Dedifferentiated amniotic fluid mesenchymal stem cell (primary cell): ENCODE data around the gene RHO.
A peak's percentile ranks its signal among the peaks of the same experiment; 100 is the strongest.

Source experiments
- DNase-seq: peaks from one replicate; pipeline ENCODE4 v3.0.0-alpha.2; 2016; ENCODE audit errors: extremely low spot score

Gene RHO

GRCh38 chr3:129519896-129520715 lies 8.3 kb upstream of the RHO start:
- DNase-seq = no peak

GRCh38 chr3:129520960-129521359 lies 7.5 kb upstream of the RHO start:
- DNase-seq = no peak

GRCh38 chr3:129521611-129522010 lies 6.8 kb upstream of the RHO start:
- no peak for DNase-seq

DNA sequence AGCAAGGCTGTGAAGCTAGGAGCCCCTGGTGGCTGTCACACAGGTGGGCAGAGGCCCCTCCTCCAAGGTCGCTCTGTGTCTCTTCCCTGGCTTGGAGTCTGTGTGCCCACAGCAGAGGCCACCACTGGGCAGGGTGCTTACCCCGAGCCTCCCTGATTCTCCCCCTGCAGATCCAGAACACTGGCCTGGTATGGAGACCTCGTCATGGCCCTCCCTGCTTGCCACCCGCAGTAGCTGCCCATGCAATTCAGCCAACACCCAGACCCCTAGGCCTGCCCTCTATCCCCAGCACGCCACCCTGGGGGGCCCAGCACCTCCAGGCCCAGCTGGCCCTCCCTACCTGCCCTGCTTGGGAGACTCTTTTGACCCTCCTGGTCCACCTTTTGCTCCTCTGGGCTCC lies 5.5 kb upstream of the RHO start:
- DNase-seq = no peak

DNA sequence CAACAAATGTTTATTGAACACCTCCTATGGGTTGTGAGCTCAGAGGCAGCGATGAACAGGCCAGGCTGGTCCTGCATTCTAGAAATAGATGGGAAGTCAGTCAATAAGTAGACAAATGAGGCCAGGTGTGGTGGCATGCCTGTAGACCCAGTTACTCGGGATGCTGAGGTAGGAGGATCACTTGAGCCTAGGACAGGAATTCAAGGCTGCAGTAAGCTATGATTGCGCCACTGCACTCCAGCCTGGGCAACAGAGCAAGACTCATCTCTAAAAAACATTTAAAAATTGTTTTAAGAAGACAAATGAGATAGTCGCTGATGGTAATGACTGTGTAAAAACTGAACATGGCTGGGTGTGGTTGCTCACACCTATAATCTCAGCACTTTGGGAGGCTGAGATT lies 4.4 kb upstream of the RHO start:
- no peak for DNase-seq

DNA sequence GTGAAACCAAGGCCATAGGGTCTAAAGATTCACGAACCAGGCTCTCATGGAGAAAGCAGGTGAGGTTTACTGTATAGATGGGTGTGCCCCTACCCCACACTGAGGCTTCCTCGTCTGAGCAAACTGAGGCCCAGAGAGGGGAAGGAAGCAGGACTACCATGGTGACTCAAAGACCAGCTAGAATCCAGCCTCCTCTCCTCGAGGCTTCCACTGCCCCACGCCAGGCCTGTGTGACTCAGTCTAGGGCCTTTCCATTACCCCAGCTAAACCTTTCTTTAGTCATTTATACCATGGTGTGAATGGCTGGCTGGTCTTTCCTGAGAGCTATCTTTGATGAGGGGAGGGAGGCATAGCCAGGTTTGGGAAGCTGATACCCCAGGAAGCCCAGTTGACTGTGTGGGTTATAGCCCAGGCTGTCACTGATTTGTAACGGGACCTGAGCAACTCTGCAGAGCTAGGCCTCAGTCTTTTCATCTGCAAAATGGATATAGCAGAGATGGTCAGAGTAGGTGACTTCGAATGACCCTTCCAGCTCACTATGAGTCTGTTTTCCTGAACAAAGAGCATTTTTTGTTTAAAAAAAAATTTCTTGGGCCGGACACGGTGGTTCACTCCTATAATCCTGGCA lies 3.0 kb upstream of the RHO start:
- peak; percentile 20 for DNase-seq

- no peak for DNase-seq
Observed at GRCh38 chr3:129526121-129526900, 2.1 kb upstream of the RHO start.

GRCh38 chr3:129527262-129527661 lies 1.2 kb upstream of the RHO start:
- no peak for DNase-seq

- DNase-seq = no peak
Observed at GRCh38 chr3:129529436-129530210, 1.2 kb downstream of the RHO start.

DNA sequence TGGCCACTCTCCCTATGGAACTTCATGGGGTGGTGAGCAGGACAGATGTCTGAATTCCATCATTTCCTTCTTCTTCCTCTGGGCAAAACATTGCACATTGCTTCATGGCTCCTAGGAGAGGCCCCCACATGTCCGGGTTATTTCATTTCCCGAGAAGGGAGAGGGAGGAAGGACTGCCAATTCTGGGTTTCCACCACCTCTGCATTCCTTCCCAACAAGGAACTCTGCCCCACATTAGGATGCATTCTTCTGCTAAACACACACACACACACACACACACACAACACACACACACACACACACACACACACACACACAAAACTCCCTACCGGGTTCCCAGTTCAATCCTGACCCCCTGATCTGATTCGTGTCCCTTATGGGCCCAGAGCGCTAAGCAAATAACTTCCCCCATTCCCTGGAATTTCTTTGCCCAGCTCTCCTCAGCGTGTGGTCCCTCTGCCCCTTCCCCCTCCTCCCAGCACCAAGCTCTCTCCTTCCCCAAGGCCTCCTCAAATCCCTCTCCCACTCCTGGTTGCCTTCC lies 1.9 kb downstream of the RHO start:
- DNase-seq = peak; percentile 17

GRCh38 chr3:129530821-129531220 lies 2.4 kb downstream of the RHO start:
- no peak for DNase-seq

DNA sequence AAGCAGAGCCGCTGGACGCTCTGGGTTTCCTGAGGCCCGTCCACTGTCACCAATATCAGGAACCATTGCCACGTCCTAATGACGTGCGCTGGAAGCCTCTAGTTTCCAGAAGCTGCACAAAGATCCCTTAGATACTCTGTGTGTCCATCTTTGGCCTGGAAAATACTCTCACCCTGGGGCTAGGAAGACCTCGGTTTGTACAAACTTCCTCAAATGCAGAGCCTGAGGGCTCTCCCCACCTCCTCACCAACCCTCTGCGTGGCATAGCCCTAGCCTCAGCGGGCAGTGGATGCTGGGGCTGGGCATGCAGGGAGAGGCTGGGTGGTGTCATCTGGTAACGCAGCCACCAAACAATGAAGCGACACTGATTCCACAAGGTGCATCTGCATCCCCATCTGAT lies 3.3 kb downstream of the RHO start:
- DNase-seq = no peak

DNA sequence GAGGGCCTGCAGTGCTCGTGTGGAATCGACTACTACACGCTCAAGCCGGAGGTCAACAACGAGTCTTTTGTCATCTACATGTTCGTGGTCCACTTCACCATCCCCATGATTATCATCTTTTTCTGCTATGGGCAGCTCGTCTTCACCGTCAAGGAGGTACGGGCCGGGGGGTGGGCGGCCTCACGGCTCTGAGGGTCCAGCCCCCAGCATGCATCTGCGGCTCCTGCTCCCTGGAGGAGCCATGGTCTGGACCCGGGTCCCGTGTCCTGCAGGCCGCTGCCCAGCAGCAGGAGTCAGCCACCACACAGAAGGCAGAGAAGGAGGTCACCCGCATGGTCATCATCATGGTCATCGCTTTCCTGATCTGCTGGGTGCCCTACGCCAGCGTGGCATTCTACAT lies 3.8 kb downstream of the RHO start:
- DNase-seq = no peak

- no peak for DNase-seq
Observed at GRCh38 chr3:129533406-129533805, 5.0 kb downstream of the RHO start.

DNA sequence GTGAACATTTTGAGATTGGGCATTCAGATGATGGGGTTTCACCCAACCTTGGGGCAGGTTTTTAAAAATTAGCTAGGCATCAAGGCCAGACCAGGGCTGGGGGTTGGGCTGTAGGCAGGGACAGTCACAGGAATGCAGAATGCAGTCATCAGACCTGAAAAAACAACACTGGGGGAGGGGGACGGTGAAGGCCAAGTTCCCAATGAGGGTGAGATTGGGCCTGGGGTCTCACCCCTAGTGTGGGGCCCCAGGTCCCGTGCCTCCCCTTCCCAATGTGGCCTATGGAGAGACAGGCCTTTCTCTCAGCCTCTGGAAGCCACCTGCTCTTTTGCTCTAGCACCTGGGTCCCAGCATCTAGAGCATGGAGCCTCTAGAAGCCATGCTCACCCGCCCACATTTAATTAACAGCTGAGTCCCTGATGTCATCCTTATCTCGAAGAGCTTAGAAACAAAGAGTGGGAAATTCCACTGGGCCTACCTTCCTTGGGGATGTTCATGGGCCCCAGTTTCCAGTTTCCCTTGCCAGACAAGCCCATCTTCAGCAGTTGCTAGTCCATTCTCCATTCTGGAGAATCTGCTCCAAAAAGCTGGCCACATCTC lies 6.1 kb downstream of the RHO start:
- DNase-seq = no peak

GRCh38 chr3:129535075-129535474 lies 6.6 kb downstream of the RHO start:
- no peak for DNase-seq

GRCh38 chr3:129536374-129536667 lies 7.9 kb downstream of the RHO start:
- DNase-seq = no peak

DNA sequence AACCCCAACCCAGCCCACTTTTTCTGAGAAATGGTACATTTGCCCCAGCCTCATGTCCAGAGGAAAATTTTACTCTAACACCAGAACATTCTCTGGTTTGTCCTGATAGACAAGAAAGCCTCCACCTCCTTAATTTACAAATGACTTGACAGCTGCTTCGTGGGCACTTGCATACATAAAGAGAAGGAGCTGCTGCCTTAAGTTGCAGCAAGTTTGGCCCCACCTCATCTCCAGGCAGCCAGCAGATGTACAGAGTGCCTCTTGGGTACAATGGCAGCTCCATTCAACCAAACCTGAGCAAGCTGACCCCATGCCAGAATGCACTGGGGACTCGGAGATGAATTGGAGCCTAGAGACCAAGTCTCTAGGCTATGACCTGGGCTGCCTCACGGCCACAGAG lies 8.4 kb downstream of the RHO start:
- no peak for DNase-seq

- no peak for DNase-seq
Observed at GRCh38 chr3:129539206-129539605, 10.8 kb downstream of the RHO start.

GRCh38 chr3:129540776-129541516 lies 12.5 kb downstream of the RHO start:
- no peak for DNase-seq

DNA sequence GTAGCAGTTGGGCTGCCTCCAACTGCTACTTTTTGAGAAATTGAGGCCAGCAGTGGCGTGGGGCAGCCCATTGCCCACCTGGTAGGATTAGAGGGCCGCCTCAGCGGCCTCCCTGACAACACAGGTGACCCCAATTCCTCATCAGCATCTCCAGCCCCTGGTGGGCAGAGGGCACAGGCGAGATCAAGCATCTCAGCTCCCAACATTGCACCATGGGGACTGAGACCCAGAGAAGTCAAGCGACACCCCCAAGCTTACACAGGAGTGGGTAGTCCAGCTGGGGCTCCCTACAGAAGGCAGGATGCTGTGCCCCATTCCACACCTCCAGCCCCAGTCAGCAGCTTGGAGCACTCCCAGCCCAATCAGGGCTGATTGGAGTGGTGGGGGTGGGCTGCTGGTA lies 14.3 kb downstream of the RHO start:
- DNase-seq = no peak
